ENCODE data around the gene OR1A1. TPM values are rescaled to one million over a fixed set of nuclear protein-coding genes. Genes with fewer than 3 reads are reported as not detected.

Gene OR1A1, protein sequence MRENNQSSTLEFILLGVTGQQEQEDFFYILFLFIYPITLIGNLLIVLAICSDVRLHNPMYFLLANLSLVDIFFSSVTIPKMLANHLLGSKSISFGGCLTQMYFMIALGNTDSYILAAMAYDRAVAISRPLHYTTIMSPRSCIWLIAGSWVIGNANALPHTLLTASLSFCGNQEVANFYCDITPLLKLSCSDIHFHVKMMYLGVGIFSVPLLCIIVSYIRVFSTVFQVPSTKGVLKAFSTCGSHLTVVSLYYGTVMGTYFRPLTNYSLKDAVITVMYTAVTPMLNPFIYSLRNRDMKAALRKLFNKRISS
- total RNA-seq (2021), result not detected in 2 replicates
- long read RNA-seq, result 0 reads

DNA sequence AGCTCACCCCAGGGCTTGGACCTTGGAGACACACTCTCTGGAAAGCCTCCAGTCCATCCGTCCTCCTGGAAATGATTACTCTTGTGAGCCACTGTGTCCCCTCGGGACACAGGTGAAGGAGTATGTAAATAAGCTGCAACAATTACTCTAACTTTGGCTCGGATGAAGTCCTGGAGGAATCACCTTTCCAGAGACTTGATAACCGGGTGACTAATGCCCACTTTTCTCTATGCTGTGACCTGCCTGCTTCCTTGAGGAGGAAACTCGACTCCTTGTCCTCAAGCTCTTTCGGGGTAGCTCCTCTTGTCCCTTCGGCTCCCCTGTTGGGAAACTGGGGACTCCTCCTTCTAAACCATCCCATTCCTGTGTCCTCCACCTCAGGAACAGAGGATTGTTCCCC lies at the start of gene OR1A1:
TSS of gene OR1A1 (plus strand) at position 301 of the 400 bp plus-strand sequence. CDS start 7,954 bp downstream, outside the sequence.
- H2BK15ac ChIP-seq (ENCODE audit: low read depth, low read length), result no peak within 1 kb of the TSS
- H4K5ac ChIP-seq (ENCODE audit: insufficient read length, low read depth, low read length), result no peak within 1 kb of the TSS
- Mint-ChIP-seq H3K36me3 (ENCODE audit: insufficient read depth in 1 of 3, low read depth in 3 of 3) (peaks cover 0 to 30% (median 4%) of the 10 kb centered on the region in 3 experiments; a peak in 3 of 7 replicates), H3K9me3 (peaks cover 66 to 91% of the 10 kb centered on the region in 2 experiments), H3K27ac (no peak within 1 kb of the TSS), H3K4me3 (no peak within 1 kb of the TSS), H3K4me1 (no peaks in the 10 kb centered on the region), H3K27me3 (ENCODE audit: low read depth) (no peaks in the 10 kb centered on the region; the same call in none of the 2 replicates)
- H3K27me3 ChIP-seq (ENCODE audit: insufficient read depth, low read length), result no peaks in the 10 kb centered on the region
- H2BK12ac ChIP-seq (ENCODE audit: insufficient read length, low read depth, low read length), result no peak within 1 kb of the TSS
- no peak within 1 kb of the TSS for H3T11ph ChIP-seq (ENCODE audit: low read length)
- H3K14ac ChIP-seq (ENCODE audit: insufficient read depth, low read length), result no peak within 1 kb of the TSS
- no CpG with 5 or more reads among the region's 7 CpGs for WGBS (ENCODE audit: extremely low coverage, insufficient read length, low lambda C conversion rate)
- peaks cover 65% of the 10 kb centered on the region for H3K9me3 ChIP-seq (ENCODE audit: control insufficient read depth, low read depth, low read length)
- H3K4me1 ChIP-seq (ENCODE audit: insufficient read depth, low read length), result no peaks in the 10 kb centered on the region
- H3K79me1 ChIP-seq (ENCODE audit: insufficient read depth, low read depth, low read length, poor library complexity, severe bottlenecking), result no peaks in the 10 kb centered on the region
- H3K56ac ChIP-seq (ENCODE audit: insufficient read length, low read depth, low read length), result no peak within 1 kb of the TSS
- no peak within 1 kb of the TSS for H2BK20ac ChIP-seq (ENCODE audit: low read depth, low read length, poor library complexity, severe bottlenecking)
- H4K8ac ChIP-seq (replicated peaks; ENCODE audit: insufficient read length, low read depth, low read length), result no peak within 1 kb of the TSS
- no peak within 1 kb of the TSS for H3K27ac ChIP-seq (ENCODE audit: insufficient read length, low read depth, low read length)
- H3K4ac ChIP-seq (ENCODE audit: low read depth, low read length), result no peak within 1 kb of the TSS
- DNase-seq, result no peak
- TF ChIP-seq, protein P1, sequence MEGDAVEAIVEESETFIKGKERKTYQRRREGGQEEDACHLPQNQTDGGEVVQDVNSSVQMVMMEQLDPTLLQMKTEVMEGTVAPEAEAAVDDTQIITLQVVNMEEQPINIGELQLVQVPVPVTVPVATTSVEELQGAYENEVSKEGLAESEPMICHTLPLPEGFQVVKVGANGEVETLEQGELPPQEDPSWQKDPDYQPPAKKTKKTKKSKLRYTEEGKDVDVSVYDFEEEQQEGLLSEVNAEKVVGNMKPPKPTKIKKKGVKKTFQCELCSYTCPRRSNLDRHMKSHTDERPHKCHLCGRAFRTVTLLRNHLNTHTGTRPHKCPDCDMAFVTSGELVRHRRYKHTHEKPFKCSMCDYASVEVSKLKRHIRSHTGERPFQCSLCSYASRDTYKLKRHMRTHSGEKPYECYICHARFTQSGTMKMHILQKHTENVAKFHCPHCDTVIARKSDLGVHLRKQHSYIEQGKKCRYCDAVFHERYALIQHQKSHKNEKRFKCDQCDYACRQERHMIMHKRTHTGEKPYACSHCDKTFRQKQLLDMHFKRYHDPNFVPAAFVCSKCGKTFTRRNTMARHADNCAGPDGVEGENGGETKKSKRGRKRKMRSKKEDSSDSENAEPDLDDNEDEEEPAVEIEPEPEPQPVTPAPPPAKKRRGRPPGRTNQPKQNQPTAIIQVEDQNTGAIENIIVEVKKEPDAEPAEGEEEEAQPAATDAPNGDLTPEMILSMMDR (conservative IDR thresholded peaks at IDR 0.05), result no peak
- no peaks in the 10 kb centered on the region for H3K79me2 ChIP-seq (ENCODE audit: insufficient read depth, low read length)
- no peak within 1 kb of the TSS for H2BK5ac ChIP-seq (ENCODE audit: insufficient read length, low read length)
- no peak within 1 kb of the TSS for H3K18ac ChIP-seq (ENCODE audit: insufficient read length, low read depth, low read length)
- H4K20me1 ChIP-seq (ENCODE audit: control insufficient read depth, insufficient read depth, insufficient read length), result no peaks in the 10 kb centered on the region
- H2AFZ ChIP-seq (ENCODE audit: low read length), result no peak within 1 kb of the TSS
- H3K23me2 ChIP-seq (ENCODE audit: insufficient read length, low read depth, low read length, poor library complexity, severe bottlenecking), result no peaks in the 10 kb centered on the region
- H3K23ac ChIP-seq (ENCODE audit: insufficient read length, low read depth, low read length), result no peak within 1 kb of the TSS
- no peak within 1 kb of the TSS for H4K91ac ChIP-seq (ENCODE audit: insufficient read length, low read depth, low read length)
- H3K9ac ChIP-seq (ENCODE audit: extremely low read depth, insufficient read length, low read length), result no peak within 1 kb of the TSS
- H2BK120ac ChIP-seq (ENCODE audit: low read depth, low read length, poor library complexity, severe bottlenecking), result no peak within 1 kb of the TSS
- no peak within 1 kb of the TSS for H2AK5ac ChIP-seq (ENCODE audit: insufficient read length, low read length)
- H3K4me2 ChIP-seq (ENCODE audit: insufficient read depth, insufficient read length, low read length), result no peak within 1 kb of the TSS
